ENCODE results near the gene UGT1A4.
"Not testable (repeated sequence)": the region's sequence is repeated elsewhere in the genome, so short reads cannot be mapped to it uniquely, and the experiment has no call there.

The UGT1A4 gene

DNA sequence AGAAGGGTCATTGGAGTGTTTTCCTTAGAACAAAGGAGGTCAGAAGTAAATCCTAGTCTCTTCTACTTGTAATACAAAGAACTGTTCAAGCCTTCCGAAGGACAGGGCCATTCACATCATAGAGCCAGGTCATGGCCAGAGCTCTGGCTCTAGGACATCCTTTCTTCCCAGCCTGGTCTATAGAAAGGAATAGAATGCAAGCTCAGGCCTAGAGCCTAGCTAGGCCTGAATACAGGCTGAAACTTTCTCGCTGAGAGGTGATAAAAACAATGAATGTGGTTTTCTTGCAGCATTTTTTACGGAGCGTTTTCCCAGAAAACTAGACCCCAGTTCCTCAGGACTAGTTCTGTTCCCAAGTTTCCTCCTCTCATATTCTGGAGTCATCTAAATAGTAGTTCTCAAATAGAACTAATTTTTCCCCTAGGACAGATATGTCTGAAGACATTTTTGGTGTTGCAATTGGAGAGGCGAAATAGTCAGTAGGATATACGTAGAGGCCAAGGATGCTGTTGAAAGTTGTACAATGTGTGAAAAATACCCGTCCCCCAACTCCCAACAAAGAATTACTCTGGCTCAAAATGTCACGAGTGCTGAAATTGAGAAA lies 19.0 kb upstream of the UGT1A4 start:
- H3K27ac ChIP-seq, result peak overlapping the region in 1 of 2 donors; percentile 22
- TF ChIP-seq, protein P1, sequence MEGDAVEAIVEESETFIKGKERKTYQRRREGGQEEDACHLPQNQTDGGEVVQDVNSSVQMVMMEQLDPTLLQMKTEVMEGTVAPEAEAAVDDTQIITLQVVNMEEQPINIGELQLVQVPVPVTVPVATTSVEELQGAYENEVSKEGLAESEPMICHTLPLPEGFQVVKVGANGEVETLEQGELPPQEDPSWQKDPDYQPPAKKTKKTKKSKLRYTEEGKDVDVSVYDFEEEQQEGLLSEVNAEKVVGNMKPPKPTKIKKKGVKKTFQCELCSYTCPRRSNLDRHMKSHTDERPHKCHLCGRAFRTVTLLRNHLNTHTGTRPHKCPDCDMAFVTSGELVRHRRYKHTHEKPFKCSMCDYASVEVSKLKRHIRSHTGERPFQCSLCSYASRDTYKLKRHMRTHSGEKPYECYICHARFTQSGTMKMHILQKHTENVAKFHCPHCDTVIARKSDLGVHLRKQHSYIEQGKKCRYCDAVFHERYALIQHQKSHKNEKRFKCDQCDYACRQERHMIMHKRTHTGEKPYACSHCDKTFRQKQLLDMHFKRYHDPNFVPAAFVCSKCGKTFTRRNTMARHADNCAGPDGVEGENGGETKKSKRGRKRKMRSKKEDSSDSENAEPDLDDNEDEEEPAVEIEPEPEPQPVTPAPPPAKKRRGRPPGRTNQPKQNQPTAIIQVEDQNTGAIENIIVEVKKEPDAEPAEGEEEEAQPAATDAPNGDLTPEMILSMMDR (IDR thresholded peaks at IDR 0.05), result no peak
- DNase-seq (ENCODE audit: low spot score), result no peak
- no peak overlapping the region for H3K4me3 ChIP-seq

DNA sequence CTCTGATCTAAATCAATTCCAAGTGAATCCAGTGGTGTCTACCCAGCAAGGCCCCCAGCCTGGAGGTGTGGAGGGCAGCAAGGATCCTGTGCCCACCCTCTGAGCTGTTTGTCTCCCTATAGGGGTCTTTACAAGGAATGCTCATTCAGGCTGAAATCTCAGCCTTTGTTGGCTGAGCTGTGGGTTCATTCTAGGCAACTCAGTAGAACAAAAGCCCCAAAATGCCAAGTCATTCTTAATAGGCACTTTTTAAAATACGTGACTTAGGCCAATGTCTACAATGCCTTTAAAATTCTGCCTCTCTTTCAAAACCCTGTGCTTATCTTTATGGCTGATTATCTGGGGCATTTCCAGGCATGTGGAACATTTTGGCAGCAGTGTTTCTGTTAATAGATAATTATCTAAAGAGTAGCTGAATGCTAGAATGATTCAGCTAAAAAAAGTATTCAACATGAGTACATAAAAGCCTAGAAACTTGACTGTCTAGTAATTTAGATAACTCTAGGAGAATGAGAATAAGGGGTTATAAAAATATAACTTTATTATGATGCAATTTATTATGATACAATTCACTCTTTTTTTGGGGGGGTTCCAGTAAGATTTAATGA lies 18.4 kb upstream of the UGT1A4 start:
- DNase-seq (ENCODE audit: low spot score), result no peak
- TF ChIP-seq, protein P1 (IDR thresholded peaks at IDR 0.05), result no peak
- Histone ChIP-seq H3K27ac (peak overlapping the region in 1 of 2 donors; percentile 22), H3K4me3 (no peak overlapping the region)

DNA sequence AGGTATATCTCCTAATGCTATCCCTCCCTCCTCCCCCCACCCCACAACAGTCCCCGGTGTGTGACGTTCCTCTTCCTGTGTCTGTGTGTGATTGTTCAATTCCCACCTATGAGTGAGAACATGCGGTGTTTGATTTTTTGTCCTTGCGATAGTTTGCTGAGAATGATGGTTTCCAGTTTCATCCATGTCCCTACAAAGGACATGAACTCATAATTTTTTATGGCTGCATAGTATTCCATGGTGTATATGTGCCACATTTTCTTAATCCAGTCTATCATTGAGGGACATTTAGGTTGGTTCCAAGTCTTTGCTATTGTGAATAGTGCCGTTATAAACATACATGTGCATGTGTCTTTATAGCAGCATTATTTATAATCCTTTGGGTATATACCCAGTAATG lies 17.7 kb upstream of the UGT1A4 start:
- not testable (repeated sequence) for H3K27ac ChIP-seq; H3K4me3 ChIP-seq; DNase-seq (ENCODE audit: low spot score)

DNA sequence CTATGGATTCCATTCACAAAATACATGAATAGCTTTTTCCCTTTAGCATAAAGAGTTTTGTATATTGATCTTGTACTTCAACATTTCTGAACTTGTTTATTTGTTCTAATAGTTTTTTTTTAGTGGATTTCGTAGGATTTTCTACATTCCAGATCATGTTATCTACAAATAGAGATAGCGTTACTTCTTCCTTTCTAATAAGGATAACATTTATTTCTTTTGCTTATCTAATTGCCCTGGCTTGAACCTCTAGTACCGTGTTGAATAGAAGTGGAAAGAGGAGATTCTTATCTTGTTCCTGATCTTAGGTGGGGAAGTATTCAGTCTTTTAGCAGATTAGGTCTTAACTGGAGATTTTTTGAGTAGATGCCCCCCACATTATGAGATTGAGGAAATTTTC lies 16.3 kb upstream of the UGT1A4 start:
- no peak for DNase-seq (ENCODE audit: low spot score)
- TF ChIP-seq, protein P1 (IDR thresholded peaks at IDR 0.05), result no peak
- H3K4me3 ChIP-seq, result no peak overlapping the region
- H3K27ac ChIP-seq, result no peak overlapping the region

DNA sequence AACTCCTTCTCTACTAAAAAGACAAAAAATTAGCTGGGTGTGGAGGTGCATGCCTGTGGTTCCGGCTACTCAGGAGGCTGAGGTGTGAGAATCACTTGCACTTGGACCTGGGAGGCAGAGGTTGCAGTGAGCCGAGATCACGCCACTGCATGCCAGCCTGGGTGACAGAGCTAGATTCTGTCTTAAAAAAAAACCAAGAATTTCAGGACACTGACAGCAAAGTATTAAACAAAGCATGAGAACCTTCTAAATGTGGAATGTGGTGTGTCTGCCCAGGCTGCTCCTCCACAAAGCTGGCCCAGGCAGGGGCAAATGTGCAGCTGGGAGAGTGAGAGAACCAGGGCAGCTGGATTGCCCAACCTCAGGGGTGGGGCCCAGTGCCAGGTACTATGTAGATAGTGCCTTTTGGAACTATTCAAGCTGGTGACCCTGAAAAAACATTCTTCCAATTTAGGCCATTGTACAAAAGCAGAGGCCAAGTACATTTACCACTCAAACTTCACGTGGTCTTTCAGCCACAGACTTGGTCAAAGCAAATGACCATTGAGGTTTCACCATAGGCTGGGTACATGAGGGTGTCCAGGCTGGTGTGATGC lies 12.5 kb upstream of the UGT1A4 start:
- TF ChIP-seq, protein P1 (IDR thresholded peaks at IDR 0.05), result no peak
- Histone ChIP-seq H3K27ac (no peak overlapping the region), H3K4me3 (no peak overlapping the region)
- DNase-seq (ENCODE audit: low spot score), result no peak

DNA sequence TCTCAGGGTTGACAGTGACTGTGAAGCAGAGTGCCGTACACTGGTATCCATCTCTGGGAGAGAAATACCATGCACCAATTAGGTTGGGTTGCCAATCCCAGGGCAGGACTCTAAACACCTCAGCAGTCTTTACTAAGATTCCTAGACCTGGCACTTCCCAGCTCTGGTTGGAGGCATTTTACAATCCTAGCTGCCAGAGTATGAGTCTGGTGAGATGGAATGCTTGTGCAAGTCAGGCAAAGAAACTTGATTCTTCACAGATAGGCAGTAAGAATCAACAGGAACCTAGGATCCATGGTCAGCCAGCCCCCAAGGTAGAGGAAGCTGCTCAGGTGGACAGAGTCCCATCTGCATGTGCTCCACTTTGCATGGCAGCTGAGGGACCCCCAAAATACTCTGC lies 11.8 kb upstream of the UGT1A4 start:
- TF ChIP-seq, protein P1 (IDR thresholded peaks at IDR 0.05), result no peak
- Histone ChIP-seq H3K4me3 (no peak overlapping the region), H3K27ac (no peak overlapping the region)
- no peak for DNase-seq (ENCODE audit: low spot score)

DNA sequence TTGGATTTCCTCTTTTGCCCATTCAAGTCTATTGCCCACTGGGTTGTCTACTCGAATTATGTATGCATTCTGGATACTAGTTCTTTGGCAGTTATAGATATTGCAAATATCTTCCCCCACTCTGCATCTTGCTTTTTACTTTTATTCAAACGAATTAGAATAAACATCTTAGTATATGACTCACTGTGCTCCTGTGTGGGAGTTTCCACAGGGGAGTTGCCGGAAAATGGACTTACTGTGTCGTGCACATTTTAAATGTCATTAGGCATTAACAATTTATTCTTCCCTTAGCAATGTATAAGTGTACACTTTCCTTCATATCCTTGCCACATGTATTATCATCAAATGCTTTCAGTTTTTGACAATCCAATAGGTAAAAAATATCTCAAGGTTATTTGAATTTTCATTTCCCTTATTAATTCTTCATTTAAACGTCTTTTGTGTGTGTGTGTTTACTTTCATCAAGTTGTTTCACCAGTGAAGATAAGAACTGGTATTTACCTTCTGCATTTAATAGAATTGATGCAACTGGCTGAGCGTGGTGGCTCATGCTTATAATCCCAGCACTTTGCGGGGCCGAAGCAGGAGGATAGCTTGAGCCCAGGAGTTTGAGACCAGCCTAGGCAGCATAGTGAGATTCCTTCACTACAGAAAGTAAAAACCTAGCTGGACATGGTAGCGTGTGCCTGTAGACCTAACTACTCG lies 10.4 kb upstream of the UGT1A4 start:
- Histone ChIP-seq H3K4me3 (no peak overlapping the region), H3K27ac (no peak overlapping the region)
- DNase-seq (ENCODE audit: low spot score), result no peak
- TF ChIP-seq, protein P1 (IDR thresholded peaks at IDR 0.05), result no peak
